HG02884 (cell line): ENCODE data around the gene ADAM11.

ENCODE experiments used
- ATAC-seq: cut with Tn5 transposase; IDR thresholded peaks from one replicate; pipeline ENCODE4 v1.9.1; 2021; ENCODE audit warnings: mild to moderate bottlenecking, moderate library complexity; ENCODE audit not compliant: unreplicated experiment

The ADAM11 gene

GRCh38 chr17:44828919-44829522 is 70.2 kb downstream of the ADAM11 start:
- no peak for ATAC-seq

- no peak for ATAC-seq
Observed at GRCh38 chr17:44829523-44830358, 71.0 kb downstream of the ADAM11 start, which contains the start of gene GJC1. TSS of gene GJC1 (minus strand) at chr17:44830287. CDS start at chr17:44805817, 24,470 bp downstream.

- no peak for ATAC-seq
Observed at GRCh38 chr17:44830359-44831288, 71.8 kb downstream of the ADAM11 start.

- ATAC-seq = no peak
Observed at GRCh38 chr17:44831371-44831770, 72.6 kb downstream of the ADAM11 start.
